ENCODE data around the gene RGS12. TPM values are rescaled to one million over a fixed set of nuclear protein-coding genes. Genes with fewer than 3 reads are reported as not detected.

Gene RGS12
- total RNA-seq, 1 donor from 2014 or later = 29.6 TPM

Other genes with a start within 250 kb of the RGS12 start
- gene HTT-AS, start 218.5 kb upstream of the RGS12 start, total RNA-seq (ENCODE audit: insufficient read depth, low replicate concordance) = not detected
- gene HTT, start 218.3 kb upstream of the RGS12 start, total RNA-seq (ENCODE audit: insufficient read depth, low replicate concordance) = 45.3 TPM
- gene MSANTD1, start 43.9 kb upstream of the RGS12 start, total RNA-seq (ENCODE audit: insufficient read depth, low replicate concordance) = 10.6 TPM
- 3.1 TPM for gene HGFAC, start 148.9 kb downstream of the RGS12 start, total RNA-seq (ENCODE audit: insufficient read depth, low replicate concordance)
- 2.4 TPM for gene DOK7, start 170.3 kb downstream of the RGS12 start, total RNA-seq (ENCODE audit: insufficient read depth, low replicate concordance)
- 68.1 TPM for gene LRPAP1, start 239.4 kb downstream of the RGS12 start, total RNA-seq (ENCODE audit: insufficient read depth, low replicate concordance)

All from umbilical cord (tissue), 1 donor.